SK-N-MC (cell line): Measurements from ENCODE around the gene UMAD1.

Experiments used
- DNase-seq: peaks from one replicate; pipeline ENCODE4 v3.0.0-alpha.2; 2011; ENCODE audit warnings: low read depth, low spot score
- H3K27ac ChIP-seq: fragments of 200-600 bp; sonication (generic); 2 replicates; pipeline ENCODE4 v1.5.1; 2016; ENCODE audit warnings: mixed run types
- H3K36me3 ChIP-seq: fragments of 200-600 bp; sonication (generic); 2 replicates; pipeline ENCODE4 v1.6.1; 2017; ENCODE audit warnings: antibody characterized with exemption, low read length, mixed read lengths; ENCODE audit not compliant: insufficient read depth
- H3K4me3 ChIP-seq: fragments of 200-600 bp; sonication (generic); 2 replicates; pipeline ENCODE4 v1.5.1; 2016
- H3K9ac ChIP-seq: fragments of 200-600 bp; sonication (generic); 2 replicates; pipeline ENCODE4 v1.8.0; 2017; ENCODE audit warnings: mixed run types, mixed read lengths; ENCODE audit not compliant: insufficient read length
- H3K9me3 ChIP-seq: fragments of 200-600 bp; sonication (generic); 2 replicates; pipeline ENCODE4 v1.6.1; 2017; ENCODE audit warnings: low read depth, mild to moderate bottlenecking, antibody characterized with exemption, low read length, moderate library complexity, mixed read lengths
- EZH2 ChIP-seq: fragments of 200-600 bp; sonication (generic); IDR thresholded peaks from one replicate; pipeline ENCODE4 v1.6.1; 2017; ENCODE audit warnings: antibody characterized with exemption
- FOXP2 ChIP-seq: optimal IDR thresholded peaks from 2 replicates; pipeline ENCODE3; 2011; ENCODE audit warnings: mild to moderate bottlenecking, moderate library complexity; ENCODE audit not compliant: insufficient read depth; ENCODE audit errors: extremely low read length, control extremely low read depth
- POLR2AphosphoS5 ChIP-seq: IDR thresholded peaks from 2 replicates; pipeline ENCODE4 v1.6.1; 2012; ENCODE audit warnings: mild to moderate bottlenecking, low read depth, low read length, borderline replicate concordance

The UMAD1 gene

GRCh38 chr7:7703427-7703826 lies 62.9 kb downstream of the UMAD1 start:
- Histone ChIP-seq H3K4me3 (no peak overlapping the region), H3K9ac (no peak overlapping the region), H3K27ac (no peak overlapping the region; the same call in 1 of the 2 replicates), H3K9me3 (no peaks in the 10 kb centered on the region), H3K36me3 (no peaks in the 10 kb centered on the region)
- no peak for DNase-seq
- TF ChIP-seq EZH2 = no peak
- no peak for TF ChIP-seq POLR2AphosphoS5
- no peak for TF ChIP-seq FOXP2

GRCh38 chr7:7704867-7705266 lies 64.3 kb downstream of the UMAD1 start:
- Histone ChIP-seq H3K27ac (no peak overlapping the region), H3K36me3 (no peaks in the 10 kb centered on the region), H3K9me3 (no peaks in the 10 kb centered on the region), H3K4me3 (no peak overlapping the region), H3K9ac (no peak overlapping the region)
- TF ChIP-seq FOXP2 = no peak
- no peak for TF ChIP-seq EZH2
- no peak for TF ChIP-seq POLR2AphosphoS5
- DNase-seq = no peak

GRCh38 chr7:7705318-7705717 lies 64.8 kb downstream of the UMAD1 start:
- no peaks in the 10 kb centered on the region for H3K9me3 ChIP-seq
- no peaks in the 10 kb centered on the region for H3K36me3 ChIP-seq
- no peak overlapping the region for H3K27ac ChIP-seq
- DNase-seq = no peak
- no peak overlapping the region for H3K9ac ChIP-seq
- no peak overlapping the region for H3K4me3 ChIP-seq
- no peak for TF ChIP-seq EZH2
- TF ChIP-seq POLR2AphosphoS5 = no peak
- no peak for TF ChIP-seq FOXP2

- no peak for TF ChIP-seq FOXP2
- TF ChIP-seq POLR2AphosphoS5 = no peak
- no peak for TF ChIP-seq EZH2
- Histone ChIP-seq H3K27ac (no peak overlapping the region), H3K9me3 (no peaks in the 10 kb centered on the region), H3K9ac (no peak overlapping the region), H3K4me3 (no peak overlapping the region), H3K36me3 (no peaks in the 10 kb centered on the region)
- no peak for DNase-seq
Observed at GRCh38 chr7:7706101-7706511, 65.6 kb downstream of the UMAD1 start.

GRCh38 chr7:7706556-7707172 lies 66.1 kb downstream of the UMAD1 start:
- TF ChIP-seq FOXP2 (no peak), EZH2 (no peak), POLR2AphosphoS5 (no peak)
- Histone ChIP-seq H3K36me3 (no peaks in the 10 kb centered on the region), H3K4me3 (no peak overlapping the region), H3K27ac (no peak overlapping the region), H3K9me3 (no peaks in the 10 kb centered on the region), H3K9ac (no peak overlapping the region)
- no peak for DNase-seq

- H3K9ac ChIP-seq = no peak overlapping the region
- H3K4me3 ChIP-seq = no peak overlapping the region
- no peaks in the 10 kb centered on the region for H3K9me3 ChIP-seq
- DNase-seq = no peak
- H3K36me3 ChIP-seq = no peaks in the 10 kb centered on the region
- TF ChIP-seq FOXP2 = no peak
- no peak for TF ChIP-seq POLR2AphosphoS5
- TF ChIP-seq EZH2 = no peak
- H3K27ac ChIP-seq = no peak overlapping the region
Observed at GRCh38 chr7:7707246-7707645, 66.7 kb downstream of the UMAD1 start.

- DNase-seq = no peak
- Histone ChIP-seq H3K9ac (no peak overlapping the region), H3K4me3 (no peak overlapping the region), H3K9me3 (no peaks in the 10 kb centered on the region), H3K36me3 (no peaks in the 10 kb centered on the region), H3K27ac (no peak overlapping the region)
- TF ChIP-seq POLR2AphosphoS5 = no peak
- no peak for TF ChIP-seq FOXP2
- no peak for TF ChIP-seq EZH2
Observed at GRCh38 chr7:7707806-7708205, 67.3 kb downstream of the UMAD1 start.

- H3K9me3 ChIP-seq = no peaks in the 10 kb centered on the region
- TF ChIP-seq EZH2 (no peak), FOXP2 (no peak)
- DNase-seq = no peak
- H3K36me3 ChIP-seq = no peaks in the 10 kb centered on the region
- H3K9ac ChIP-seq = no peak overlapping the region
- no peak overlapping the region for H3K4me3 ChIP-seq
- H3K27ac ChIP-seq = no peak overlapping the region
Observed at GRCh38 chr7:7709291-7709690, 68.7 kb downstream of the UMAD1 start.

- H3K9me3 ChIP-seq = no peaks in the 10 kb centered on the region
- no peak overlapping the region for H3K27ac ChIP-seq
- DNase-seq = no peak
- no peak overlapping the region for H3K9ac ChIP-seq
- TF ChIP-seq EZH2 (no peak), POLR2AphosphoS5 (no peak), FOXP2 (no peak)
- H3K4me3 ChIP-seq = no peak overlapping the region
- H3K36me3 ChIP-seq = no peaks in the 10 kb centered on the region
Observed at GRCh38 chr7:7710469-7710868, 69.9 kb downstream of the UMAD1 start.
